GM12891 (cell line): ENCODE results near the gene NCOA6.

ENCODE experiments used
- POLR2A ChIP-seq: IDR thresholded peaks from 2 replicates; pipeline ENCODE4 v1.6.1; 2011; ENCODE audit warnings: low read depth, low read length, control low read depth
- TAF1 ChIP-seq: IDR thresholded peaks from 2 replicates; pipeline ENCODE4 v1.6.1; 2011; ENCODE audit warnings: low read depth, low read length, control low read depth

DNA sequence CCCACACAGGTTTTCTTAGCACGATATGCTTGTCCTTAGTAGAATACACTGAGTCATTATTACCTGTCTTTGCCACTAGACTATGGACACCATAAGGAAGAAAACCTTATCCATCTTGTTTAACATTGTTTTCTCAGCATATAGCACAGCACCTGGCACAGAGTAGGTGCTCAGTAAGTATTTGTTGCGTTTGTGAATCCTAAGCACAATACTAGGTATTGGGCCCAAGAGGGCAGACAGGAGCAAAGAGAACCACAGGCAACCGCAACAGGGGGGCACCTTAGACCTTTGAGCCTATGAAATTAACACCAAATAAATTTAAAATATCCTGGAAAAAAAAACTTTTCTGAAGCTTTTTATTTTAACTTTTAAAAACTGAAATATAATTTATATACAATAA, 3.7 kb upstream of the NCOA6 start:
- TF ChIP-seq POLR2A (no peak), TAF1 (no peak)
